Ovary (tissue), 9 donors: ENCODE results near the gene MGME1. TPM values are rescaled to one million over a fixed set of nuclear protein-coding genes. Genes with fewer than 3 reads are reported as not detected.

Source experiments
- DNase-seq, 5 donors: peaks; one replicate each; pipeline ENCODE4 v3.0.0-alpha.2; 2019 to 2020
- H3K27ac ChIP-seq, 2 donors: fragments of 200-600 bp; one replicate each; pipeline versions ENCODE4 v1.5.1 to v1.8.0; 2019 to 2022
- H3K27me3 ChIP-seq: fragments of 200-600 bp; one replicate; pipeline ENCODE4 v1.8.0; 2022
- H3K36me3 ChIP-seq: fragments of 200-600 bp; sonication (generic); one replicate; pipeline ENCODE4 v1.5.1; 2019
- H3K4me1 ChIP-seq: one replicate; pipeline ENCODE4 v1.8.1; 2013; ENCODE audit warnings: mild to moderate bottlenecking, moderate library complexity; ENCODE audit not compliant: insufficient read depth
- H3K4me3 ChIP-seq: fragments of 200-600 bp; sonication (generic); one replicate; pipeline ENCODE4 v1.5.1; 2017
- H3K9me3 ChIP-seq, 2 donors: fragments of 200-600 bp in 1 of 2; sonication (generic) in 1 of 2; one replicate each; pipeline versions ENCODE4 v1.5.1 to v1.8.1; 2013 to 2019; ENCODE audit warnings: mild to moderate bottlenecking in 1 of 2, moderate library complexity in 1 of 2
- EP300 ChIP-seq: sonication (generic); formaldehyde crosslinking; IDR thresholded peaks from one replicate; pipeline ENCODE4 v1.6.1; 2017; ENCODE audit warnings: antibody characterized with exemption
- POLR2A ChIP-seq: fragments of 450-650 bp; IDR thresholded peaks from one replicate; pipeline ENCODE4 v1.6.1; 2017; ENCODE audit warnings: antibody characterized with exemption, mild to moderate bottlenecking, moderate library complexity
- WGBS, 3 donors: extraction: QIAGEN DNeasy Blood & Tissue Kit in 1 of 3; methylation state at CpG; one replicate each; pipeline versions ENCODE4 v1.1.5 to v1.1.7; 2013 to 2017; 5-methylcytosine and 5-hydroxymethylcytosine counted together
- intact Hi-C, 4 donors: fragments of 100-400 bp; cut with DNase I; formaldehyde crosslinking; loops; one replicate each; pipeline versions ENCODE4 v1.11.0 to v1.15.1; 2022 to 2023
- polyA plus RNA-seq, 2 donors: library from polyadenylated mRNA; stranded (reverse); fragments of 200-250 nt in 1 of 2; fragments of 350-450 nt in 1 of 2; fragmentation: Illumina TruSeq in 1 of 2; extraction: RNeasy Lipid Tissue Mini Kit (QIAGEN cat#74804) in 1 of 2; gene quantifications; one replicate each; pipeline ENCODE4 v1.2.3, GENCODE V29; 2013 to 2014
- total RNA-seq, 7 donors: library from RNA; depleted of rRNA in 2 of 7; stranded (reverse); fragments of >200 nt in 2 of 7; fragmentation: NEBNext Ultra II Directional in 3 of 7; extraction: Animal tissue kit (Norgen Biotek cat#: 25700) in 3 of 7; gene quantifications; one replicate each; pipeline versions ENCODE4 v1.1.0 to v1.2.4, GENCODE V29; 2016 to 2023
- TF ChIP-seq, protein P1 (sequence below), 3 donors: fragments of 450-650 bp in 2 of 3; fragments of 200-600 bp in 1 of 3; IDR thresholded peaks; one replicate each; pipeline versions ENCODE4 v1.5.1 to v1.8.0; 2016 to 2022; ENCODE audit warnings: antibody characterized with exemption in 3 of 3, mild to moderate bottlenecking in 1 of 3
- donor health status: DM: no; HTN: no; CAD: no; lungs with moderate emphysema.
- donor health status: DM: no; HTN: no; CAD: no.
- donor health status: Bipolar disorder and iron deficiency.
- donor health status: DM: yes; HTN: yes; CAD: no.
- donor health status: DM: no; HTN: no; CAD: no.
- donor health status: DM: yes; HTN: yes; CAD: no.

The MGME1 gene
- total and polyA plus RNA-seq, 9 donors: 5.1 to 11.9 (median 8.3) TPM

DNA sequence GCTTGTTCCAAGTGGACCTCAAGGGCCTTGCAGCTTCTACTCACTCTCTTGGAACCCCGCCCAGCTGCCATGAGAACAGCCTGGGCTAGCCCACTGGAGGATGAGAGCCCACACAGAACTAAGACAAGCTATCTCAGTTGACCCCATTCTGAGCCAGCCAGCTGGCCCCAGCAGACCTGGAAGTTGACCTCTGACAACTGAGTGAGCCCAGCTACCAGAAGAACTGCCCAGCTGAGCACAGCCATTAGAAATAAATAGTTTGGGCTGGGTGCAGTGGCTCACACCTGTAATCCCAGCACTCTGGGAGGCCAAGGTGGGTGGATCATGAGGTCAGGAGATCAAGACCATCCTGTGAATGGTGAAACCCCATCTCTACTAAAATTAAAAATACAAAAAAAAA is 37.3 kb upstream of the MGME1 start:
- H3K36me3 ChIP-seq: no peaks in the 10 kb centered on the region
- DNase-seq: no peak
- H3K27me3 ChIP-seq: no peaks in the 10 kb centered on the region
- 82 to 100% (median 97%) methylated on average over 1 of the region's 1 CpG for WGBS, 3 donors
- H3K9me3 ChIP-seq: no peaks in the 10 kb centered on the region
- peaks cover 8% of the 10 kb centered on the region for H3K4me1 ChIP-seq
- TF ChIP-seq EP300: no peak
- TF ChIP-seq POLR2A: no peak
- TF ChIP-seq, protein P1, sequence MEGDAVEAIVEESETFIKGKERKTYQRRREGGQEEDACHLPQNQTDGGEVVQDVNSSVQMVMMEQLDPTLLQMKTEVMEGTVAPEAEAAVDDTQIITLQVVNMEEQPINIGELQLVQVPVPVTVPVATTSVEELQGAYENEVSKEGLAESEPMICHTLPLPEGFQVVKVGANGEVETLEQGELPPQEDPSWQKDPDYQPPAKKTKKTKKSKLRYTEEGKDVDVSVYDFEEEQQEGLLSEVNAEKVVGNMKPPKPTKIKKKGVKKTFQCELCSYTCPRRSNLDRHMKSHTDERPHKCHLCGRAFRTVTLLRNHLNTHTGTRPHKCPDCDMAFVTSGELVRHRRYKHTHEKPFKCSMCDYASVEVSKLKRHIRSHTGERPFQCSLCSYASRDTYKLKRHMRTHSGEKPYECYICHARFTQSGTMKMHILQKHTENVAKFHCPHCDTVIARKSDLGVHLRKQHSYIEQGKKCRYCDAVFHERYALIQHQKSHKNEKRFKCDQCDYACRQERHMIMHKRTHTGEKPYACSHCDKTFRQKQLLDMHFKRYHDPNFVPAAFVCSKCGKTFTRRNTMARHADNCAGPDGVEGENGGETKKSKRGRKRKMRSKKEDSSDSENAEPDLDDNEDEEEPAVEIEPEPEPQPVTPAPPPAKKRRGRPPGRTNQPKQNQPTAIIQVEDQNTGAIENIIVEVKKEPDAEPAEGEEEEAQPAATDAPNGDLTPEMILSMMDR (IDR thresholded peaks at IDR 0.05): no peak
- intact Hi-C loops: no loop called here
- H3K27ac ChIP-seq: no peak overlapping the region
- no peak overlapping the region for H3K4me3 ChIP-seq

DNA sequence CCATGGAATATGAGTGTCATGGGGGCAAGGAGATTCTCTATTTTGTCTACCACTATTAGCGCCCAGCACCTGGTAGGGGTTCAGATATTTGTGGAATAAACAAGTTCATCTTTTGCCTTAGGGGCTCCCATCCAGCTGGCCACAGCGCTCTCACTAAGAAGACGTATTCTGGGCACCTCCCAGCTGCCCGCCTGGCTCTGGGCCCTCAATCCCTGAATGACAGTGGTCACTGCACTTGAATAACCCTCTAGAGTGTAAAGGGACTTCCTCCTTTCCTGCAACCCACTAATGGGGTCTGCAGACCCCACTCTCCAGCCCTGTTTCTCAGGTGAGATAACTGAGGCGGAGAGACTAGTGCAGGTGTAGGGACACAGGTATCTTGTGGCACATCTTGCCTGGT is 36.4 kb upstream of the MGME1 start:
- 91 to 95% (median 94%) methylated on average over 5 of the region's 5 CpGs for WGBS, 3 donors
- no peaks in the 10 kb centered on the region for H3K36me3 ChIP-seq
- intact Hi-C loops: no loop called here
- H3K27me3 ChIP-seq: no peaks in the 10 kb centered on the region
- no peak overlapping the region for H3K27ac ChIP-seq
- H3K9me3 ChIP-seq: no peaks in the 10 kb centered on the region
- no peak overlapping the region for H3K4me3 ChIP-seq
- H3K4me1 ChIP-seq: peaks cover 13% of the 10 kb centered on the region
- no peak for TF ChIP-seq POLR2A
- TF ChIP-seq, protein P1 (IDR thresholded peaks at IDR 0.05): no peak
- TF ChIP-seq EP300: no peak
- no peak for DNase-seq

DNA sequence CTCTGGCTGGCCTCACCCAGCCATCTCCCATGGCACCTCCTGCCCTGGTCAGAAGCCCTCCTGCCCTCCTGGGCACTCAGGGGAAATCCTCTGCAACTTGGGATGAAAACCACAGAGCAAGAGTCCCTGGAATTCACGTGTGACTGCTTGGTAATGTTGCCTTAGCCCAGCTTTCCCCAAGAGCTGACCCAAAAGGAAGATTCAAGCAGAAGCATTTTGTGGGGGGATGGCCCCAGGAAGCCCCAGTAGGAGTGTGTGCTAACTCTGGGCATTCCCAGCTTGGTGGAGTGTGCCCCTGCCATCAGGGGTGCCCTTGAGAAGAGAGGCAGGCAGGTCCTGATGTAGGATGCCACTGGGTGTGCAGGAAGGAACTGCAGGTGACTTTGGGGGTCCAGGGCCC is 35.7 kb upstream of the MGME1 start:
- Histone ChIP-seq H3K9me3 (no peaks in the 10 kb centered on the region), H3K4me3 (no peak overlapping the region), H3K27me3 (no peaks in the 10 kb centered on the region), H3K36me3 (no peaks in the 10 kb centered on the region), H3K4me1 (peaks cover 16% of the 10 kb centered on the region), H3K27ac (no peak overlapping the region)
- no peak for TF ChIP-seq EP300
- TF ChIP-seq POLR2A: no peak
- TF ChIP-seq, protein P1 (IDR thresholded peaks at IDR 0.05): no peak
- 86 to 93% (median 90%) methylated on average over 1 of the region's 1 CpG for WGBS, 3 donors
- no peak for DNase-seq
- intact Hi-C loops: no loop called here

DNA sequence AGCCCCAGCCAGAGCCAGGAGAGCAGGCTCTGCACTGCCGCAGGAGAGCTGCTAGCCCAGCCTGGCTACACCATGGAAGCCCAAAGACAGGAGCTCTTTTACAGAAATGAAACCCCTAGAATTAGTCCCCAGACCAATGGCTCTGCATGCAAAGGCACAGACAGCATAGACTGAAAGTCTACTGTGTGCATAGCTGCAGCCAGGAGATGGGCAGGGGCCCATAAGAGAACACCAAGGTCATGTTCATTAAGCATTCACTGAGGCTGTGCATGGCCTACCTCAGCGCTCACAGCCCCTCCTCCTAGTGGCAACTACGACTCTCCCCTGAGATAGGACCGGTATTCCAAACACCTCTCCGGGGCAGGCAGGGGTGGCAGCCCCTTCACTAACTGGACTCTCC is 35.1 kb upstream of the MGME1 start:
- H3K27me3 ChIP-seq: no peaks in the 10 kb centered on the region
- H3K4me3 ChIP-seq: no peak overlapping the region
- no peak overlapping the region for H3K27ac ChIP-seq
- no peaks in the 10 kb centered on the region for H3K36me3 ChIP-seq
- intact Hi-C loops: no loop called here
- no peaks in the 10 kb centered on the region for H3K9me3 ChIP-seq
- H3K4me1 ChIP-seq: peaks cover 18% of the 10 kb centered on the region
- WGBS, 3 donors: 64 to 78% (median 64%) methylated on average over 5 of the region's 5 CpGs
- no peak for TF ChIP-seq POLR2A
- TF ChIP-seq, protein P1 (IDR thresholded peaks at IDR 0.05): no peak
- TF ChIP-seq EP300: no peak
- DNase-seq: no peak
